ENCODE results near the gene CACNA1G.

GRCh38 chr17:50645748-50646682, 85.5 kb downstream of the CACNA1G start:
- TF ChIP-seq, protein P1, sequence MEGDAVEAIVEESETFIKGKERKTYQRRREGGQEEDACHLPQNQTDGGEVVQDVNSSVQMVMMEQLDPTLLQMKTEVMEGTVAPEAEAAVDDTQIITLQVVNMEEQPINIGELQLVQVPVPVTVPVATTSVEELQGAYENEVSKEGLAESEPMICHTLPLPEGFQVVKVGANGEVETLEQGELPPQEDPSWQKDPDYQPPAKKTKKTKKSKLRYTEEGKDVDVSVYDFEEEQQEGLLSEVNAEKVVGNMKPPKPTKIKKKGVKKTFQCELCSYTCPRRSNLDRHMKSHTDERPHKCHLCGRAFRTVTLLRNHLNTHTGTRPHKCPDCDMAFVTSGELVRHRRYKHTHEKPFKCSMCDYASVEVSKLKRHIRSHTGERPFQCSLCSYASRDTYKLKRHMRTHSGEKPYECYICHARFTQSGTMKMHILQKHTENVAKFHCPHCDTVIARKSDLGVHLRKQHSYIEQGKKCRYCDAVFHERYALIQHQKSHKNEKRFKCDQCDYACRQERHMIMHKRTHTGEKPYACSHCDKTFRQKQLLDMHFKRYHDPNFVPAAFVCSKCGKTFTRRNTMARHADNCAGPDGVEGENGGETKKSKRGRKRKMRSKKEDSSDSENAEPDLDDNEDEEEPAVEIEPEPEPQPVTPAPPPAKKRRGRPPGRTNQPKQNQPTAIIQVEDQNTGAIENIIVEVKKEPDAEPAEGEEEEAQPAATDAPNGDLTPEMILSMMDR (IDR thresholded peaks at IDR 0.05) = no peak
- no peak for TF ChIP-seq POLR2A (IDR thresholded peaks at IDR 0.05)
